NB4 (cell line): ENCODE data around the gene C11orf87.

ENCODE experiments used
- MYC ChIP-seq: IDR thresholded peaks from 2 replicates; pipeline ENCODE4 v1.6.1; 2011; ENCODE audit warnings: low read depth, low read length
- POLR2A ChIP-seq: IDR thresholded peaks from 2 replicates; pipeline ENCODE4 v1.6.1; 2011; ENCODE audit warnings: mild to moderate bottlenecking; ENCODE audit not compliant: insufficient read length; ENCODE audit errors: extremely low read depth
- TF ChIP-seq, protein P1 (sequence below): IDR thresholded peaks from one replicate; pipeline ENCODE4 v1.5.1; 2012; ENCODE audit warnings: low read depth, low read length
- TF ChIP-seq, protein P2 (sequence below): IDR thresholded peaks from 2 replicates; pipeline ENCODE4 v1.6.1; 2011; ENCODE audit warnings: low read depth, low read length

DNA sequence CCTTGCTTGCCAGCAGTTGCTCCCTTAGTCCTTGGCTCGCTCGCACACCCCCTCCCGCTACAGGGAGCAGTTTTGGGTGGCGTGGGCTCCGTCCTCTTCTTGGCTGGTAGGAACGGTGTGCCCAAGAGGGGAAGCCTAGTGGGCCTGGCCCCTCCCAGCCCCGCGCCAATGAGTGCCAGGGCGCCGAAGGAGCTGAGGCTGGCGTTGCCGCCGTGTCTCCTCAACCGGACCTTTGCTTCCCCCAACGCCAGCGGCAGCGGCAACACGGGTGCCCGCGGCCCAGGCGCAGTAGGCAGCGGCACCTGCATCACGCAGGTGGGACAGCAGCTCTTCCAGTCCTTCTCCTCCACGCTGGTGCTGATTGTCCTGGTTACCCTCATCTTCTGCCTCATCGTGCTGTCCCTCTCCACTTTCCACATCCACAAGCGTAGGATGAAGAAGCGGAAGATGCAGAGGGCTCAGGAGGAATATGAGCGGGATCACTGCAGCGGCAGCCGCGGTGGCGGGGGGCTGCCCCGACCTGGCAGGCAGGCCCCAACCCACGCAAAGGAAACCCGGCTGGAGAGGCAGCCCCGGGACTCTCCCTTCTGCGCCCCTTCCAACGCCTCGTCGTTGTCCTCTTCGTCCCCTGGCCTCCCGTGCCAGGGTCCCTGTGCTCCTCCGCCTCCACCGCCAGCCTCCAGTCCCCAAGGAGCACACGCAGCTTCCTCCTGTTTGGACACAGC lies 1.6 kb downstream of the C11orf87 start:
- TF ChIP-seq, protein P1, sequence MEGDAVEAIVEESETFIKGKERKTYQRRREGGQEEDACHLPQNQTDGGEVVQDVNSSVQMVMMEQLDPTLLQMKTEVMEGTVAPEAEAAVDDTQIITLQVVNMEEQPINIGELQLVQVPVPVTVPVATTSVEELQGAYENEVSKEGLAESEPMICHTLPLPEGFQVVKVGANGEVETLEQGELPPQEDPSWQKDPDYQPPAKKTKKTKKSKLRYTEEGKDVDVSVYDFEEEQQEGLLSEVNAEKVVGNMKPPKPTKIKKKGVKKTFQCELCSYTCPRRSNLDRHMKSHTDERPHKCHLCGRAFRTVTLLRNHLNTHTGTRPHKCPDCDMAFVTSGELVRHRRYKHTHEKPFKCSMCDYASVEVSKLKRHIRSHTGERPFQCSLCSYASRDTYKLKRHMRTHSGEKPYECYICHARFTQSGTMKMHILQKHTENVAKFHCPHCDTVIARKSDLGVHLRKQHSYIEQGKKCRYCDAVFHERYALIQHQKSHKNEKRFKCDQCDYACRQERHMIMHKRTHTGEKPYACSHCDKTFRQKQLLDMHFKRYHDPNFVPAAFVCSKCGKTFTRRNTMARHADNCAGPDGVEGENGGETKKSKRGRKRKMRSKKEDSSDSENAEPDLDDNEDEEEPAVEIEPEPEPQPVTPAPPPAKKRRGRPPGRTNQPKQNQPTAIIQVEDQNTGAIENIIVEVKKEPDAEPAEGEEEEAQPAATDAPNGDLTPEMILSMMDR: no peak
- TF ChIP-seq POLR2A: no peak
- TF ChIP-seq, protein P2, sequence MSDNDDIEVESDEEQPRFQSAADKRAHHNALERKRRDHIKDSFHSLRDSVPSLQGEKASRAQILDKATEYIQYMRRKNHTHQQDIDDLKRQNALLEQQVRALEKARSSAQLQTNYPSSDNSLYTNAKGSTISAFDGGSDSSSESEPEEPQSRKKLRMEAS: no peak
- no peak for TF ChIP-seq MYC
